ENCODE data around the gene CDC25B. TPM values are rescaled to one million over a fixed set of nuclear protein-coding genes. Genes with fewer than 3 reads are reported as not detected.

The CDC25B gene
- total and polyA plus RNA-seq, 2 of the 13 experiments (the other 11 are each of a cell fraction or from before 2014, with no cell fraction given), result 14.5 to 19.4 TPM

DNA sequence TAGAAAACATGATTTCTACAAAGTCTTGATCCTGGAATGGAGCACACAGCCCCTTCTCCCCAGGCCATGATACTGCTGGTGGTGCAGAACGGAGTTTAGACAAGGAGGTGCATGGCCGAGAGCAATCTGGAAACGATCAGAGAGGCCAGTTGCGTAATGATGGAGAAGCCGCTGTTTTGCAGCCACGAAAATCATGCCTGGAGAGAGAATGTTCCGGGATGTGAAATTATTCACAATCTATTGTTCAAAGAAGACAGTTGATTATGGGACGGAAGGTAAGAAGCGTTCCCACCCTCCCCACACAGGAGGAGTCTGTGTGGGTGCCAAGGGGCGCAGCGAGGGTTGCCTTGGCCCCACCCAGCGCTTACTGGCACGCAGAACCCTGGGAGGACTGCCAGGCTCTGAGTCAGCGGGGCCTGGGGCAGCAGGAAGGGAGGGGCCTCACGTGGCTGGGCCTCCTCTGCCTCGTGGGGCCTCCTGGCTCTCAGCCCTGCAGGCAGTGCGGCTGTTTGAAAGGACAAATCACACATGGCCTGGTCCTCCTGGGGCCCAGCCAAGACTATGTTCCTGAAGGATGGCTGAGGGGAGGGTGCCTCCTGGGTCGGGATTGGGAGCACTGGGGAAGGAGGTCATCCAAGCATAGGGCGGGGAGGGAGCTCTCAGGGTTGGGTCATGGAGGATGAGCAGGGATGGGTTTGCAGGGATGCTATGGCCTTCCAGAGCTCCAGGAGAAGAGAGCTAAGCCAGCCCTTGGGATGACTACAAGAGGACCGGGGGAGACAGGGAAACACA lies 15.6 kb downstream of the CDC25B start (continued):
- TF ChIP-seq ZNF232 (CRISPR knock-in tag; IDR thresholded peaks at IDR 0.05; ENCODE audit: borderline replicate concordance) (peak; percentile 99), NCOR1 (IDR thresholded peaks at IDR 0.05; ENCODE audit: borderline replicate concordance, low read length) (no peak), ZFP41 (CRISPR knock-in tag; IDR thresholded peaks at IDR 0.05; ENCODE audit: borderline replicate concordance) (peak; percentile 92; the same call in 1 of the 2 replicates), GZF1 (CRISPR knock-in tag; IDR thresholded peaks at IDR 0.05) (peak; percentile 72; the same call in 1 of the 2 replicates), ZNF615 (CRISPR knock-in tag; IDR thresholded peaks at IDR 0.05; ENCODE audit: borderline replicate concordance) (no peak), ZNF225 (CRISPR knock-in tag; IDR thresholded peaks at IDR 0.05) (peak; percentile 98), ZNF780A (CRISPR knock-in tag; IDR thresholded peaks at IDR 0.05) (peak; percentile 89), MATR3 (CRISPR knock-in tag; IDR thresholded peaks at IDR 0.05) (no peak), SRSF9 (IDR thresholded peaks at IDR 0.05; ENCODE audit: borderline replicate concordance, insufficient read depth, low read depth, low read length, poor library complexity, severe bottlenecking) (no peak), ZNF616 (CRISPR knock-in tag; IDR thresholded peaks at IDR 0.05; ENCODE audit: low read depth) (peak; percentile 94), ZNF563 (CRISPR knock-in tag; IDR thresholded peaks at IDR 0.05) (peak; percentile 94; the same call in 1 of the 2 replicates), MAFF (IDR thresholded peaks at IDR 0.05; ENCODE audit: low read depth, low read length) (peak; percentile 28; the same call in 1 of the 2 replicates), ZNF546 (CRISPR knock-in tag; conservative IDR thresholded peaks at IDR 0.05) (peak; percentile 97), DNMT1 (CRISPR knock-in tag; IDR thresholded peaks at IDR 0.05) (0 out of 2 replicates have a peak, but pooled peaks have one; percentile 15), CEBPG (CRISPR knock-in tag; IDR thresholded peaks at IDR 0.05) (peak; percentile 95), ZNF446 (CRISPR knock-in tag; IDR thresholded peaks at IDR 0.05) (peak; percentile 65; the same call in 1 of the 2 replicates), ZNF878 (CRISPR knock-in tag; IDR thresholded peaks at IDR 0.05) (peak; percentile 93), ZNF367 (CRISPR knock-in tag; IDR thresholded peaks at IDR 0.05; ENCODE audit: borderline replicate concordance) (peak; percentile 90; the same call in 1 of the 2 replicates), ZNF629 (CRISPR knock-in tag; conservative IDR thresholded peaks at IDR 0.05) (peak; percentile 67; the same call in 1 of the 2 replicates), RORA (CRISPR knock-in tag; IDR thresholded peaks at IDR 0.05) (no peak), KDM5A (IDR thresholded peaks at IDR 0.05; ENCODE audit: borderline replicate concordance, low read length) (no peak), TAF1 (CRISPR knock-in tag; IDR thresholded peaks at IDR 0.05) (peak; percentile 55)
- TF ChIP-seq, protein P1, sequence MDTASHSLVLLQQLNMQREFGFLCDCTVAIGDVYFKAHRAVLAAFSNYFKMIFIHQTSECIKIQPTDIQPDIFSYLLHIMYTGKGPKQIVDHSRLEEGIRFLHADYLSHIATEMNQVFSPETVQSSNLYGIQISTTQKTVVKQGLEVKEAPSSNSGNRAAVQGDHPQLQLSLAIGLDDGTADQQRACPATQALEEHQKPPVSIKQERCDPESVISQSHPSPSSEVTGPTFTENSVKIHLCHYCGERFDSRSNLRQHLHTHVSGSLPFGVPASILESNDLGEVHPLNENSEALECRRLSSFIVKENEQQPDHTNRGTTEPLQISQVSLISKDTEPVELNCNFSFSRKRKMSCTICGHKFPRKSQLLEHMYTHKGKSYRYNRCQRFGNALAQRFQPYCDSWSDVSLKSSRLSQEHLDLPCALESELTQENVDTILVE (CRISPR knock-in tag; IDR thresholded peaks at IDR 0.05), result peak; percentile 91
- TF ChIP-seq, protein P2, sequence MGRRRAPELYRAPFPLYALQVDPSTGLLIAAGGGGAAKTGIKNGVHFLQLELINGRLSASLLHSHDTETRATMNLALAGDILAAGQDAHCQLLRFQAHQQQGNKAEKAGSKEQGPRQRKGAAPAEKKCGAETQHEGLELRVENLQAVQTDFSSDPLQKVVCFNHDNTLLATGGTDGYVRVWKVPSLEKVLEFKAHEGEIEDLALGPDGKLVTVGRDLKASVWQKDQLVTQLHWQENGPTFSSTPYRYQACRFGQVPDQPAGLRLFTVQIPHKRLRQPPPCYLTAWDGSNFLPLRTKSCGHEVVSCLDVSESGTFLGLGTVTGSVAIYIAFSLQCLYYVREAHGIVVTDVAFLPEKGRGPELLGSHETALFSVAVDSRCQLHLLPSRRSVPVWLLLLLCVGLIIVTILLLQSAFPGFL (CRISPR knock-in tag; IDR thresholded peaks at IDR 0.05), result no peak
- TF ChIP-seq, protein P3, sequence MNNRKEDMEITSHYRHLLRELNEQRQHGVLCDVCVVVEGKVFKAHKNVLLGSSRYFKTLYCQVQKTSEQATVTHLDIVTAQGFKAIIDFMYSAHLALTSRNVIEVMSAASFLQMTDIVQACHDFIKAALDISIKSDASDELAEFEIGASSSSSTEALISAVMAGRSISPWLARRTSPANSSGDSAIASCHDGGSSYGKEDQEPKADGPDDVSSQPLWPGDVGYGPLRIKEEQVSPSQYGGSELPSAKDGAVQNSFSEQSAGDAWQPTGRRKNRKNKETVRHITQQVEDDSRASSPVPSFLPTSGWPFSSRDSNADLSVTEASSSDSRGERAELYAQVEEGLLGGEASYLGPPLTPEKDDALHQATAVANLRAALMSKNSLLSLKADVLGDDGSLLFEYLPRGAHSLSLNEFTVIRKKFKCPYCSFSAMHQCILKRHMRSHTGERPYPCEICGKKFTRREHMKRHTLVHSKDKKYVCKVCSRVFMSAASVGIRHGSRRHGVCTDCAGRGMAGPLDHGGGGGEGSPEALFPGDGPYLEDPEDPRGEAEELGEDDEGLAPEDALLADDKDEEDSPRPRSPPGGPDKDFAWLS (CRISPR knock-in tag; IDR thresholded peaks at IDR 0.05; ENCODE audit: borderline replicate concordance), result no peak
- TF ChIP-seq, protein P4, sequence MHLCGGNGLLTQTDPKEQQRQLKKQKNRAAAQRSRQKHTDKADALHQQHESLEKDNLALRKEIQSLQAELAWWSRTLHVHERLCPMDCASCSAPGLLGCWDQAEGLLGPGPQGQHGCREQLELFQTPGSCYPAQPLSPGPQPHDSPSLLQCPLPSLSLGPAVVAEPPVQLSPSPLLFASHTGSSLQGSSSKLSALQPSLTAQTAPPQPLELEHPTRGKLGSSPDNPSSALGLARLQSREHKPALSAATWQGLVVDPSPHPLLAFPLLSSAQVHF (CRISPR knock-in tag; IDR thresholded peaks at IDR 0.05), result peak; percentile 98

Data from HepG2 (cell line).